KMS-11 (cell line): ENCODE measurements around the gene HARS1.
"Not testable (repeated sequence)": the region's sequence is repeated elsewhere in the genome, so short reads cannot be mapped to it uniquely, and the experiment has no call there.

Source experiments
- H2AFZ ChIP-seq: fragments of 200-600 bp; sonication (generic); 2 replicates; pipeline ENCODE4 v1.6.1; 2016; ENCODE audit warnings: antibody characterized with exemption, mixed run types, low read depth
- H3K27ac ChIP-seq: fragments of 200-600 bp; sonication (generic); 2 replicates; pipeline ENCODE4 v1.6.1; 2016; ENCODE audit warnings: mild to moderate bottlenecking, mixed run types
- H3K27me3 ChIP-seq: fragments of 200-600 bp; sonication (generic); 2 replicates; pipeline ENCODE4 v1.6.1; 2017; ENCODE audit warnings: mild to moderate bottlenecking, low read depth, mixed run types, moderate library complexity; ENCODE audit not compliant: insufficient read depth
- H3K36me3 ChIP-seq: fragments of 200-600 bp; sonication (generic); 2 replicates; pipeline ENCODE4 v1.6.1; 2017; ENCODE audit warnings: mild to moderate bottlenecking, mixed run types; ENCODE audit not compliant: insufficient read depth
- H3K4me1 ChIP-seq: fragments of 200-600 bp; sonication (generic); 2 replicates; pipeline ENCODE4 v1.6.1; 2016; ENCODE audit warnings: mild to moderate bottlenecking, low read depth, mixed run types; ENCODE audit not compliant: poor library complexity, severe bottlenecking
- H3K4me2 ChIP-seq: fragments of 200-600 bp; sonication (generic); 2 replicates; pipeline ENCODE4 v1.7.0; 2016; ENCODE audit warnings: mild to moderate bottlenecking, mixed run types
- H3K4me3 ChIP-seq: fragments of 200-600 bp; sonication (generic); IDR thresholded peaks from 2 replicates; pipeline ENCODE4 v1.6.1; 2017; ENCODE audit warnings: low read depth, low read length, mixed read lengths; ENCODE audit not compliant: insufficient read depth
- H3K79me2 ChIP-seq: fragments of 200-600 bp; sonication (generic); 2 replicates; pipeline ENCODE4 v1.6.1; 2016; ENCODE audit warnings: low read depth, mixed run types; ENCODE audit not compliant: insufficient read depth
- H3K9ac ChIP-seq: fragments of 200-600 bp; sonication (generic); 2 replicates; pipeline ENCODE4 v1.6.1; 2016; ENCODE audit warnings: mild to moderate bottlenecking, mixed run types
- H4K20me1 ChIP-seq: fragments of 200-600 bp; sonication (generic); 2 replicates; pipeline ENCODE4 v1.6.1; 2016; ENCODE audit warnings: mild to moderate bottlenecking, mixed run types; ENCODE audit not compliant: insufficient read depth
- TF ChIP-seq, protein P1 (sequence below): fragments of 200-600 bp; sonication (generic); conservative IDR thresholded peaks from 2 replicates; pipeline ENCODE4 v1.6.1; 2017; ENCODE audit warnings: low read depth, mild to moderate bottlenecking, antibody characterized with exemption, low read length, moderate library complexity, mixed read lengths

Gene HARS1

DNA sequence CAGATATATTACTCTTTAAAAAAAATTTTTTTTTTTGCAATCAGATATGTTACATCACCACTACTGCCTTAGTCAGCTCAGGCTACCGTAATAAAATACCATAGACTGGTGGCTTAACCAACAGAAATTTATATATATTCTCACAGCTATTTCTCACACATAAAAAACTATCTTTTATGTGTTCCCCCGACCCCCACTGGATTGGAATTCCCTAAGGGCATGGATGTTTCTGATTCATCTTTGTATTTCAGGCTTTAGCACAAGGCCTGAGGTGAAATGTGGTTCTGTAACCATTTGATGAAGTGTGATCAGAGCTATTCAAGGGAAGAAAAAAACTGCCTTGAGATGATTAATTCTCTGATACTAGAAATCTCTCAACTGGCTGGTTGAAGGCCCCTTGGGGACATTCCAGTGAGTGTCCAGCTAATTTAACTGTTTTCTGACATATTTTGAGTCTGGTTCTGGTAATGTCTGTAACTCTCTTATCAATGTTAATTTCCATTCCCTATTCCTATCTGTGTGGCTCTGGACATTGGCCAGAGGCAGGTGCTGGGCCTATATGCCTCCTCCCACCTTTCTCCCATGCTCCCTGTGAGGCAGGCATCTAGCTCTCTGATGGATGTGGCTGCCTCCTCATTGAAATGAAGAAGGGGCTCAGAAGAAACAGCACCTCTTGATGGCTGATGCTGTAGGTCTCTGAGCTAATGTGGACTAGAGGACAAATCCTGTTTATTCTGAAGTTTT is 60.7 kb downstream of the HARS1 start:
- TF ChIP-seq, protein P1, sequence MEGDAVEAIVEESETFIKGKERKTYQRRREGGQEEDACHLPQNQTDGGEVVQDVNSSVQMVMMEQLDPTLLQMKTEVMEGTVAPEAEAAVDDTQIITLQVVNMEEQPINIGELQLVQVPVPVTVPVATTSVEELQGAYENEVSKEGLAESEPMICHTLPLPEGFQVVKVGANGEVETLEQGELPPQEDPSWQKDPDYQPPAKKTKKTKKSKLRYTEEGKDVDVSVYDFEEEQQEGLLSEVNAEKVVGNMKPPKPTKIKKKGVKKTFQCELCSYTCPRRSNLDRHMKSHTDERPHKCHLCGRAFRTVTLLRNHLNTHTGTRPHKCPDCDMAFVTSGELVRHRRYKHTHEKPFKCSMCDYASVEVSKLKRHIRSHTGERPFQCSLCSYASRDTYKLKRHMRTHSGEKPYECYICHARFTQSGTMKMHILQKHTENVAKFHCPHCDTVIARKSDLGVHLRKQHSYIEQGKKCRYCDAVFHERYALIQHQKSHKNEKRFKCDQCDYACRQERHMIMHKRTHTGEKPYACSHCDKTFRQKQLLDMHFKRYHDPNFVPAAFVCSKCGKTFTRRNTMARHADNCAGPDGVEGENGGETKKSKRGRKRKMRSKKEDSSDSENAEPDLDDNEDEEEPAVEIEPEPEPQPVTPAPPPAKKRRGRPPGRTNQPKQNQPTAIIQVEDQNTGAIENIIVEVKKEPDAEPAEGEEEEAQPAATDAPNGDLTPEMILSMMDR: no peak
- H4K20me1 ChIP-seq: no peaks in the 10 kb centered on the region
- no peak overlapping the region for H3K4me2 ChIP-seq
- no peaks in the 10 kb centered on the region for H3K27me3 ChIP-seq
- no peak overlapping the region for H3K4me3 ChIP-seq
- H2AFZ ChIP-seq: no peak overlapping the region
- H3K9ac ChIP-seq: no peak overlapping the region
- H3K36me3 ChIP-seq: no peaks in the 10 kb centered on the region
- no peaks in the 10 kb centered on the region for H3K4me1 ChIP-seq
- H3K27ac ChIP-seq: no peak overlapping the region
- no peaks in the 10 kb centered on the region for H3K79me2 ChIP-seq

DNA sequence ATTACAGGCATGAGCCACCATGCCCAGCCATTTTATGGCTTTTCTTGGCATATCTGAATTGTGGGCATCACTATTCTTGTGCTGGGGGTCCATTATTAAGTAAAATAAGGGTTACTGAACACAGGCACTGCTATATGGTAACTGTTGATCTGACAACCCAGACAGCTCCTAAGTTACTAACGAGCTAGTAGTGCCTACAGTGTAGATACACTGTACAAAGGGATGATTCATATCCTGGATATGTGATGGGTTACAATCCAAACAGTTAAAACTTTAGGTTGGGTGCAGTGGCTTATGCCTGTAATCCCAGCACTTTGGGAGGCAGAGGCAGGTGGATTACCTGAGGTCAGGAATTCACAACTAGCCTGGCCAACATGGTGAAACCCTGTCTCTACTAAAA is 62.5 kb downstream of the HARS1 start:
- Histone ChIP-seq H3K79me2 (no peaks in the 10 kb centered on the region), H3K27me3 (no peaks in the 10 kb centered on the region), H3K36me3 (no peaks in the 10 kb centered on the region), H4K20me1 (no peaks in the 10 kb centered on the region), H3K4me1 (no peaks in the 10 kb centered on the region), H3K4me2 (no peak overlapping the region), H3K27ac (no peak overlapping the region), H3K4me3 (no peak overlapping the region), H2AFZ (no peak overlapping the region), H3K9ac (no peak overlapping the region)
- TF ChIP-seq, protein P1: no peak

DNA sequence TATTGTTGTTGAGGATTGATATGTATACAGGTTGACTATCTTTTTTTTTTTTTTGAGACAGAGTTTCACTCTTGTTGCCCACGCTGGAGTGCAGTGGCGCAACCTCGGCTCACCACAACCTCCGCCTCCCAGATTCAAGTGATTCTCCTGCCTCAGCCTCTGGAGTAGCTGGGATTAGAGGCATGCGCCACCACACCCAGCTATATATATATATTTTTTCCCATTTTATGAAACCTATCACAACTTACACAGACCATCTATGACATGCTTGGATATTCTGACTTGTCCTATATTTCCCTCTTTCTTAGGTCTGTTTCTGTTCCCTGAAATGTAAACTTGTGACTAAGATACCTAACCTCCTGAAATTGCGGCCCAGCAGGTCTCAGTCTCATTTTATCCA is 63.2 kb downstream of the HARS1 start:
- TF ChIP-seq, protein P1: no peak
- Histone ChIP-seq H3K4me3 (no peak overlapping the region), H3K27me3 (no peaks in the 10 kb centered on the region), H3K4me1 (no peaks in the 10 kb centered on the region), H3K9ac (no peak overlapping the region), H3K36me3 (no peaks in the 10 kb centered on the region), H2AFZ (no peak overlapping the region), H3K79me2 (no peaks in the 10 kb centered on the region), H3K4me2 (no peak overlapping the region), H3K27ac (no peak overlapping the region), H4K20me1 (no peaks in the 10 kb centered on the region)

DNA sequence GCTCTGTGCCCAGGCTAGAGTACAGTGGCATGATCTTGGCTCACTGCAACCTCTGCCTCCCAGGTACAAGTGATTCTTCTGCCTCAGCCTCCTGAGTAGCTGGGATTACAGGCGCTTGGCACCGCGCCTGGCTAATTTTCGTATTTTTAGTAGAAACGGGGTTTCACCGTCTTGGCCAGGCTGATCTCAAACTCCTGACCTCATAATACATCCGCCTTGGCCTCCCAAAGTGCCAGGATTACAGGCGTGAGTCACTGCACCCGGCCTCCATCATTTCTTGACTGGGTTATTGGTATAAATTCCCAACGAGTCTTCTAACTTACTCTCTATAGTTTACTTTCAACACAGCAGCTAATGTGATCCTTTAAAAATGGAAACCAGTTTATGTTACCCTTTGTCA is 66.3 kb downstream of the HARS1 start:
- H3K27ac ChIP-seq, H4K20me1 ChIP-seq, H3K4me2 ChIP-seq, H3K79me2 ChIP-seq, H3K36me3 ChIP-seq, H3K9ac ChIP-seq, H3K27me3 ChIP-seq, H2AFZ ChIP-seq, H3K4me3 ChIP-seq, H3K4me1 ChIP-seq: not testable (repeated sequence)
